Gastroesophageal sphincter (tissue), 4 donors: Measurements from ENCODE around the gene GNA14. TPM values are rescaled to one million over a fixed set of nuclear protein-coding genes. Genes with fewer than 3 reads are reported as not detected.

Source experiments
- ATAC-seq: fragments of 150-250 bp; one replicate; pipeline ENCODE4 v1.9.1; 2016; ENCODE audit warnings: mild to moderate bottlenecking, moderate library complexity
- H3K27ac ChIP-seq, 4 donors: fragments of 200-600 bp; sonication (generic) in 3 of 4; 1 replicate in 3 of 4; 2 replicates in 1 of 4; pipeline ENCODE4 v1.5.1; 2016 to 2019
- H3K27me3 ChIP-seq: fragments of 200-600 bp; sonication (generic); one replicate; pipeline ENCODE4 v1.5.1; 2019
- H3K36me3 ChIP-seq, 2 donors: fragments of 200-600 bp; sonication (generic); one replicate each; pipeline ENCODE4 v1.5.1; 2019; ENCODE audit warnings: control low read depth in 1 of 2
- H3K4me1 ChIP-seq, 3 donors: fragments of 200-600 bp; sonication (generic); 1 replicate in 2 of 3; 2 replicates in 1 of 3; pipeline ENCODE4 v1.5.1; 2016 to 2019; ENCODE audit warnings: control low read depth in 2 of 3
- H3K4me3 ChIP-seq, 2 donors: fragments of 200-600 bp; sonication (generic); one replicate each; pipeline ENCODE4 v1.5.1; 2019; ENCODE audit warnings: mild to moderate bottlenecking in 1 of 2, moderate library complexity in 1 of 2
- H3K9me3 ChIP-seq, 3 donors: fragments of 200-600 bp; sonication (generic); one replicate each; pipeline ENCODE4 v1.5.1; 2017 to 2019; ENCODE audit warnings: control low read depth in 2 of 3
- EP300 ChIP-seq: sonication (generic); formaldehyde crosslinking; IDR thresholded peaks from one replicate; pipeline ENCODE4 v1.6.1; 2017; ENCODE audit warnings: antibody characterized with exemption, mild to moderate bottlenecking
- POLR2A ChIP-seq, 2 donors: fragments of 450-650 bp; IDR thresholded peaks; one replicate each; pipeline ENCODE4 v1.6.1; 2017; ENCODE audit warnings: antibody characterized with exemption in 2 of 2, mild to moderate bottlenecking in 2 of 2, moderate library complexity in 1 of 2
- POLR2AphosphoS5 ChIP-seq: sonication (generic); formaldehyde crosslinking; IDR thresholded peaks from one replicate; pipeline ENCODE4 v1.6.1; 2017; ENCODE audit warnings: antibody characterized with exemption
- WGBS, 2 donors: methylation state at CpG; one replicate each; pipeline ENCODE4 v1.1.5; 2018; ENCODE audit warnings: low coverage in 1 of 2; 5-methylcytosine and 5-hydroxymethylcytosine counted together
- total RNA-seq, 4 donors: library from RNA; depleted of rRNA; stranded (reverse); fragments of >200 nt; gene quantifications; one replicate each; pipeline ENCODE4 v1.1.0, GENCODE V29; 2016
- TF ChIP-seq, protein P1 (sequence below), 4 experiments: fragments of 200-600 bp in 2 of 4; fragments of 450-650 bp in 2 of 4; sonication (generic) in 1 of 4; IDR thresholded peaks; one replicate each; pipeline ENCODE4 v1.5.1; 2017 to 2019; ENCODE audit warnings: antibody characterized with exemption in 4 of 4, mild to moderate bottlenecking in 2 of 4, moderate library complexity in 2 of 4

Gene GNA14
- total RNA-seq, 4 donors from 2014 or later = 3.9 to 6.4 (median 5.1) TPM

DNA sequence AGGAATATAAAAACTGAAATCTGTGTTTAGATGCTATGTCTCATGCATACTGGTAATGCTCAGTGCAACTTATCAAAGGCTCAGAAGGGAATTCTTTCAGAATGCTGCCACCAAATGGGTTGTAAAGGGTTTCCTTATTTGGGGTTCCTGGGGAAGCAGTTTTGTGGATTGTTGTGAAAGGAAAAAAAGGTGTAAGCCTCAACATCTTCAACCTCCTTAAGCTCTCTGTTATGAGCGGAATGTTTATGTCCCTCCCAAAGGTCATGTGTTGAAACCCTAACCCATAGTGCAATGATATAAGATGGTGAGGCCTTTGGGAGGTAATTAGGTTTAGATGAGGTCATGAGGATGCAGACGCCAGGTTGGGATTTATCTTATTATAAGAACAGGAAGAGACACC, 41.6 kb downstream of the GNA14 start:
- H3K27ac ChIP-seq = peak overlapping the region; percentile 39 to 60 (median 56)

DNA sequence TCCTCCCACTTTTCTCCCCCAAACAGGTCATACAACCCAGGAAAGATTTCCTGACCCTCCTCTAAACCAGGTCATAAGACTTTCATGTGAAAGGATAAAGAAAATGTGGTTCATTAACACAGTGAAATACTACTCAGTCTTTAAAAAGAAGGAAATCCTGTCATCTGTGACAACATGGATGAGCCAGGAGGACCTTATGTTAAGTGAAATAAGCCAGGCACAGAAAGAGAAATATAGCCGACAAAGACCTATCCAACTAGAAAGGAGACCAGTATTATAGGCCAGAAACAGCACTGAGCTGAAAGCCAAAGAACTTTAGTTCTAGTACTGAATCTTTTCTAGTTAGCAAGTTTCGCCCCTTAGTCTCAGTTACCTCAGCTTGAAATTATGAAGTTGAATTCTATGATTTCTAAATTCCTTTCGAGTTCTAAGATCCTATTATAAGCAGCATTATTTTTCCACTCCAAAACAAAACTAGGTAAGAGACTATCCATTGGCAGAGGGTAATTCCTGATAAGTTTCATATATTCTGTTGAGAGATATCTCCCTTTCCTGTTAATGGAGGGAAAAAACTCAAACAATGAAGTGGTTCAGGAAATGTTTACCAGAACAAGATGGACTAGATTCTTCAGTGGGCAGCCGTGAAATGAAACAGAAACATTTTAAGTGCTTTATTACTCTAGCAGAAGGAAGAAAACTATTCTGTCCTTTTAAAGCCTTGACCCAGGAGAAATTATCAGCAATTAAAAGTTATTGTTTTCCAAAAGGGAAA, 42.5 kb downstream of the GNA14 start:
- ATAC-seq = no peak
- Histone ChIP-seq H3K36me3 (no peaks in the 10 kb centered on the region), H3K27ac (peak overlapping the region; percentile 43 to 60 (median 56)), H3K4me1 (peaks cover 0 to 2% (median 0%) of the 10 kb centered on the region in 3 donors), H3K4me3 (no peak overlapping the region), H3K9me3 (no peaks in the 10 kb centered on the region), H3K27me3 (no peaks in the 10 kb centered on the region)
- 23 to 41% methylated on average over 4 of the region's 4 CpGs for WGBS, 2 donors
- TF ChIP-seq POLR2AphosphoS5 = no peak
- TF ChIP-seq, protein P1, sequence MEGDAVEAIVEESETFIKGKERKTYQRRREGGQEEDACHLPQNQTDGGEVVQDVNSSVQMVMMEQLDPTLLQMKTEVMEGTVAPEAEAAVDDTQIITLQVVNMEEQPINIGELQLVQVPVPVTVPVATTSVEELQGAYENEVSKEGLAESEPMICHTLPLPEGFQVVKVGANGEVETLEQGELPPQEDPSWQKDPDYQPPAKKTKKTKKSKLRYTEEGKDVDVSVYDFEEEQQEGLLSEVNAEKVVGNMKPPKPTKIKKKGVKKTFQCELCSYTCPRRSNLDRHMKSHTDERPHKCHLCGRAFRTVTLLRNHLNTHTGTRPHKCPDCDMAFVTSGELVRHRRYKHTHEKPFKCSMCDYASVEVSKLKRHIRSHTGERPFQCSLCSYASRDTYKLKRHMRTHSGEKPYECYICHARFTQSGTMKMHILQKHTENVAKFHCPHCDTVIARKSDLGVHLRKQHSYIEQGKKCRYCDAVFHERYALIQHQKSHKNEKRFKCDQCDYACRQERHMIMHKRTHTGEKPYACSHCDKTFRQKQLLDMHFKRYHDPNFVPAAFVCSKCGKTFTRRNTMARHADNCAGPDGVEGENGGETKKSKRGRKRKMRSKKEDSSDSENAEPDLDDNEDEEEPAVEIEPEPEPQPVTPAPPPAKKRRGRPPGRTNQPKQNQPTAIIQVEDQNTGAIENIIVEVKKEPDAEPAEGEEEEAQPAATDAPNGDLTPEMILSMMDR (IDR thresholded peaks at IDR 0.05) = no peak
- no peak for TF ChIP-seq EP300
- TF ChIP-seq POLR2A (IDR thresholded peaks at IDR 0.05) = no peak

More for the DNA sequence above, 41.6 kb downstream of the GNA14 start:
- no peak for ATAC-seq
- Histone ChIP-seq H3K9me3 (no peaks in the 10 kb centered on the region), H3K4me1 (peaks cover 0 to 2% (median 0%) of the 10 kb centered on the region in 3 donors), H3K27me3 (no peaks in the 10 kb centered on the region), H3K36me3 (no peaks in the 10 kb centered on the region), H3K4me3 (no peak overlapping the region)
- TF ChIP-seq, protein P1 (IDR thresholded peaks at IDR 0.05) = no peak
- TF ChIP-seq POLR2A (IDR thresholded peaks at IDR 0.05) (no peak), EP300 (no peak), POLR2AphosphoS5 (no peak)
- WGBS, 2 donors = 50 to 100% methylated on average over 1 to 2 of the region's 2 CpGs

DNA sequence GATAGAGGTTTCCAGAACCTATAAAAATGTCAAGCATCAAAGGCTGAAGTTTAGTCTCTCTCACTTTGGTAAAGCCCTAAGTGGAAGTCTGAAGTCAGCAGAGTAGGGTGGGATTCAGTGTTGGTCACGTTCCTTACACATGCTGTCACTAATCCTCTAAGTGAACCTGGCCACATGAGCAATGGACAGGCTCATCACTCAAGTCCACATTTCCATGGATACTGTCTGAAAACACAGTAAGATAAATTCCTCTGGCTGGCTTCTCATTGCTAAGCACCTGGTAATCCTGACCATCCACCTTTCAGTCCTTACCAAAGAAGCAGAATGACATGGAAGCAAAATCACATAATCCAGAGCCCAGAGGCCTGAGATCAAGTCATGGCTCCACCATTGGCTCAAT, 43.8 kb downstream of the GNA14 start:
- Histone ChIP-seq H3K27me3 (no peaks in the 10 kb centered on the region), H3K4me1 (peaks cover 0 to 2% (median 0%) of the 10 kb centered on the region in 3 donors), H3K27ac (no peak overlapping the region), H3K36me3 (no peaks in the 10 kb centered on the region), H3K4me3 (no peak overlapping the region), H3K9me3 (no peaks in the 10 kb centered on the region)
- ATAC-seq = no peak
- WGBS, 2 donors = 89% methylated on average over 1 of the region's 1 CpG; no CpG with 5 or more reads in 1 of the 2 donors
- no peak for TF ChIP-seq EP300
- TF ChIP-seq POLR2AphosphoS5 = no peak
- TF ChIP-seq, protein P1 (IDR thresholded peaks at IDR 0.05) = no peak
- no peak for TF ChIP-seq POLR2A (IDR thresholded peaks at IDR 0.05)

DNA sequence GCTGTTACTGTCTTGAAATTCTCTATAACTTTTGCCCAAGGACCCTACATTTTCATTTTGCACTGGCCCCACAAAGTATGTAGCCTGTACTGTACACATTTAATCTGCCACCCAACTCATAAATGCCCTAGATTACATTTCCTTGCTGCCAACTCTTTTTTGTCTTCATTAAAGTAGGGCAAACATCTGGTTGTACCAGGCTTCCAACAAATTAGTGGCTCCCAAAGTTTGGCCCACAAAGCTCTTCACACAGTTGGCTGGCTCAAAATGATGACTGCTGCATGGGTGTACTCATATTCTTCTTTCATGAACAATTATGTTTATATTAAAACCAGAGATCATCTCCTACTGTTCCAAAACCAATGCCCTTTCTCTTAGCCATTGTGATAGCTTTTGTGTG, 45.3 kb downstream of the GNA14 start:
- Histone ChIP-seq H3K4me3 (no peak overlapping the region), H3K27ac (no peak overlapping the region), H3K27me3 (no peaks in the 10 kb centered on the region), H3K4me1 (peaks cover under 1 to 9% (median 2%) of the 10 kb centered on the region in 3 donors), H3K36me3 (no peaks in the 10 kb centered on the region), H3K9me3 (no peaks in the 10 kb centered on the region)
- TF ChIP-seq EP300 (no peak), POLR2A (IDR thresholded peaks at IDR 0.05) (no peak)
- ATAC-seq = no peak

DNA sequence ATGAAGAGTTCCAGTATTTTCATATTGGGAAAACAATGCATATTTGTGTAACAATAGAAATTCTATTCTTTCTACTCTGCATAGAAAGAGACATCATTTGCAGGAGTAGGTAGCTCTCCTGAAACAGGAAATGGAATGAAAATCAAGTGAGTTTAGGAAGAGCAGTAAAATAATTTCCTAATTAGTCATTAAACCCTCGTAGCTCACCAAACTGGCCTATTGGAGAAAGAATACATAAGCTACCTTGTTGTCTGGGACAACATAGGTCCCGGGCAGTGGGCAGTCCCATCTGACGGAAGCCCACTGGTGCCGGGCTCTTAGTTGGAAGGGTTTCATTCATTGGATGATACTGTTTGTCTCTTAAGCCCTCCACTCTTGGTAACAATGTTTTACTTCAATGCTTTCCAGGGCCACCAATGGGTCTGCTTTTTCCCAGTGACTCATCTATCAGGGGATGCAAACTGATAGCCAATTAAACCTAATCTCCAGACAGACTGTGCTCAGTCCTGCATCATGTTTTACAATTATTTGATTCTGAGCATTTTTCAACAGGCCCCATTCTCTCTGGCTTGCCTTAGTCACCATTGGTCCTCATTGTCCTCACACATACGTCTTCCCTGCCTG, 46.5 kb downstream of the GNA14 start:
- no peaks in the 10 kb centered on the region for H3K9me3 ChIP-seq
- ATAC-seq = no peak
- no peak overlapping the region for H3K27ac ChIP-seq
- peaks cover 3 to 21% (median 9%) of the 10 kb centered on the region in 3 donors for H3K4me1 ChIP-seq
- no peak overlapping the region for H3K4me3 ChIP-seq
- H3K27me3 ChIP-seq = no peaks in the 10 kb centered on the region
- H3K36me3 ChIP-seq = no peaks in the 10 kb centered on the region
- 79 to 82% methylated on average over 5 of the region's 5 CpGs for WGBS, 2 donors
- TF ChIP-seq POLR2AphosphoS5 (no peak), POLR2A (IDR thresholded peaks at IDR 0.05) (no peak), EP300 (no peak)
- TF ChIP-seq, protein P1 (IDR thresholded peaks at IDR 0.05) = no peak
